Subcutaneous abdominal adipose tissue (tissue), 5 donors: ENCODE measurements around the gene PLAAT3.

Experiments
- H3K27ac ChIP-seq: one replicate; pipeline ENCODE4 v1.7.0; 2013; ENCODE audit warnings: low read depth, mild to moderate bottlenecking, inconsistent platforms, low read length, moderate library complexity
- H3K27me3 ChIP-seq, 5 donors: one replicate each; pipeline ENCODE4 v1.7.0; 2013; ENCODE audit warnings: low read length in 5 of 5, inconsistent platforms in 1 of 5; ENCODE audit not compliant: control insufficient read depth in 5 of 5, insufficient read depth in 4 of 5
- H3K36me3 ChIP-seq, 5 donors: one replicate each; pipeline ENCODE4 v1.7.0; 2013; ENCODE audit warnings: low read length in 5 of 5; ENCODE audit not compliant: control insufficient read depth in 5 of 5, insufficient read depth in 5 of 5
- H3K4me1 ChIP-seq, 5 donors: one replicate each; pipeline ENCODE4 v1.7.0; 2013; ENCODE audit warnings: low read length in 5 of 5, mild to moderate bottlenecking in 3 of 5, moderate library complexity in 1 of 5; ENCODE audit not compliant: control insufficient read depth in 5 of 5, insufficient read depth in 5 of 5
- H3K4me3 ChIP-seq, 5 donors: one replicate each; pipeline ENCODE4 v1.7.0; 2013; ENCODE audit warnings: low read length in 5 of 5, low read depth in 1 of 5
- H3K9ac ChIP-seq, 5 donors: one replicate each; pipeline ENCODE4 v1.7.0; 2013; ENCODE audit warnings: low read length in 5 of 5, mild to moderate bottlenecking in 4 of 5, moderate library complexity in 3 of 5
- H3K9me3 ChIP-seq, 5 donors: one replicate each; pipeline ENCODE4 v1.7.0; 2013; ENCODE audit warnings: low read length in 5 of 5; ENCODE audit not compliant: control insufficient read depth in 5 of 5
- donor health status: healthy.
- donor health status: healthy.
- donor health status: healthy.
- donor health status: healthy.
- donor health status: healthy.

Gene PLAAT3

DNA sequence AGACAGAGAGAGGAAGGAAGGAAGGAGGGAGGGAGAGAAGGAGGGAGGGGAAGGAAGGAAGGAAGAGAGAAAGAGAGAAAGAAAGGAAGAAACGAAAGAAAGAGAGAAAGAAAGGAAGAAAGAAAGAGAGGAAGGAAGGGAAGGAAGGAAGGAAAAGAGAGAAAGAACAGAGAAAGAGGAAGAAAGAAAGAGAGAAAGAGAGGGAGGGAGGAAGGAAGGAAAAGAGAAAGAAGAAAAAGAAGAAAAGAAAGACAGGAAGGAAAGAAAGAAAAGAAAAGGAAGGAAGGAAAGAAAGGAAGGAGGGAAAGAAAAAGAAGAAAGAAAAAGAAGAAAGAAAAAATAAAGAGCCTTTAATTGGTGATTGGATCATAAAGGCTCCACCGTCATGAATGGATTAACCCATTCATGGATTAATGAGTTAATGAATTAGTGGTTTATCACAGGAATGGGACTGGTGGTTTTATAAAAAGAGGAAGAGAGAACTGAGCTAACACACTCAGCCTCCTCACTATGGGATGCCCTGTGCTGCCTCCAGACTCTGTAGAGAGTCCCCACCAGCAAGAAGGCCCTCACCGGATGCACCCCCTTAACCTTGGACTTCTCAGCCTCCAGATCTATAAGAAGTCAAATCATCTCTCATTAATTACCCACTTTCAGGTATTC is 42.1 kb downstream of the PLAAT3 start:
- peaks cover 4 to 25% (median 7%) of the 10 kb centered on the region in 5 donors for H3K36me3 ChIP-seq
- H3K27me3 ChIP-seq: no peaks in the 10 kb centered on the region
- no peaks in the 10 kb centered on the region for H3K9me3 ChIP-seq
- peaks cover 11 to 45% (median 36%) of the 10 kb centered on the region in 5 donors for H3K4me1 ChIP-seq
- peak overlapping the region; percentile 49 for H3K27ac ChIP-seq
- H3K9ac ChIP-seq: no peak overlapping the region
- no peak overlapping the region for H3K4me3 ChIP-seq

DNA sequence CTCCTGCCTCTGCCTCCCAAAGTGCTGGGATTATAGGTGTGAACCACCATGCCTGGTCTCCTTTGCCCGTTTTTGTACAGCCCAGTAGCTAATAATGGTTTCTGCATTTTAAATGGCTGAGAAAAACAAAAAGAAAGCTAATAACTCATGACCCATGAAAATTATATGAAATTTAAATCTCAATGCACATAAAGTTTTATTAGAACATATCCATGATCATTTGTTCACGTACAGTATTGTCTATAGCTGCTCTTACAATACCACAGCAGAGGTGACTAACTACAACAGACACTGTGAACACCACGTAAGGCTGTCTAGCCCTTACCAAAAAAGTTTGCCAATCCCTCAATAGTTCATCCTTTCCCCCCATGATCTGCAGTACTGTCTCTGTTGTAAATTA is 44.7 kb downstream of the PLAAT3 start:
- Histone ChIP-seq H3K4me3 (no peak overlapping the region), H3K27ac (no peak overlapping the region), H3K36me3 (peaks cover 4 to 11% (median 7%) of the 10 kb centered on the region in 5 donors), H3K9ac (no peak overlapping the region), H3K27me3 (no peaks in the 10 kb centered on the region), H3K9me3 (no peaks in the 10 kb centered on the region), H3K4me1 (peaks cover 7 to 30% (median 23%) of the 10 kb centered on the region in 5 donors)

- H3K4me1 ChIP-seq: peaks cover 0 to 15% (median 12%) of the 10 kb centered on the region in 5 donors
- no peaks in the 10 kb centered on the region for H3K9me3 ChIP-seq
- no peak overlapping the region for H3K9ac ChIP-seq
- no peak overlapping the region for H3K4me3 ChIP-seq
- H3K27me3 ChIP-seq: no peaks in the 10 kb centered on the region
- H3K36me3 ChIP-seq: no peaks in the 10 kb centered on the region
- peak overlapping the region; percentile 45 for H3K27ac ChIP-seq
These were observed 47.0 kb downstream of the PLAAT3 start for GRCh38 chr11:63567044-63567840.

DNA sequence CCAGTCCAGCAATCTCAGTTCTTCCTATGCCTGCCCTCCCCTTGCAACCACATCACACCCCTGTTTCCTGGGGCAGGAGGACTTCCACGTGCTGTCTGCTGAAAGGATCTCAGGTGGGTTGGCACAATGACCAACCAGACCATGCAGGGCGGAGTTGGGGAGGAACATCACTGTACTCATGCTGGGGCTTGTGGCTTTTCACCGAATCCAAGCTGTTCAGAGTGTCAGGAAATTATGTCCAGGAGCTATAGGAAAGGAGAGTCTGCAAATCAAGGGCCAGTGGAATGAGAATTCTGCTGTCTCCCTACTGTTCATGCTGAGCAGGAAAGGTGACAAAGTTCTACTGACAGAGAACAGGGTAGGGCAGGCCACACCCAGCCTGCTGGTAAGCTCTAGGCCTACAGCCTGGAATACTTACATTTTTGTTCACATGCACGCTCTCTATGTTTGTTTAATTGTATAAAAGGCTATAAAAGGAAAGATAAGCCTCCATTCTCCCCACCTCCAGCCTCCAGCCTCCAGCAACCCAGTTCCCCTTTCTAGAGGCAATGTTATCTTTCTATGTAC is 49.4 kb downstream of the PLAAT3 start:
- no peaks in the 10 kb centered on the region for H3K27me3 ChIP-seq
- H3K27ac ChIP-seq: no peak overlapping the region
- H3K9ac ChIP-seq: no peak overlapping the region
- H3K9me3 ChIP-seq: no peaks in the 10 kb centered on the region
- H3K4me1 ChIP-seq: peaks cover 0 to 33% (median 27%) of the 10 kb centered on the region in 5 donors
- H3K4me3 ChIP-seq: no peak overlapping the region
- H3K36me3 ChIP-seq: no peaks in the 10 kb centered on the region

DNA sequence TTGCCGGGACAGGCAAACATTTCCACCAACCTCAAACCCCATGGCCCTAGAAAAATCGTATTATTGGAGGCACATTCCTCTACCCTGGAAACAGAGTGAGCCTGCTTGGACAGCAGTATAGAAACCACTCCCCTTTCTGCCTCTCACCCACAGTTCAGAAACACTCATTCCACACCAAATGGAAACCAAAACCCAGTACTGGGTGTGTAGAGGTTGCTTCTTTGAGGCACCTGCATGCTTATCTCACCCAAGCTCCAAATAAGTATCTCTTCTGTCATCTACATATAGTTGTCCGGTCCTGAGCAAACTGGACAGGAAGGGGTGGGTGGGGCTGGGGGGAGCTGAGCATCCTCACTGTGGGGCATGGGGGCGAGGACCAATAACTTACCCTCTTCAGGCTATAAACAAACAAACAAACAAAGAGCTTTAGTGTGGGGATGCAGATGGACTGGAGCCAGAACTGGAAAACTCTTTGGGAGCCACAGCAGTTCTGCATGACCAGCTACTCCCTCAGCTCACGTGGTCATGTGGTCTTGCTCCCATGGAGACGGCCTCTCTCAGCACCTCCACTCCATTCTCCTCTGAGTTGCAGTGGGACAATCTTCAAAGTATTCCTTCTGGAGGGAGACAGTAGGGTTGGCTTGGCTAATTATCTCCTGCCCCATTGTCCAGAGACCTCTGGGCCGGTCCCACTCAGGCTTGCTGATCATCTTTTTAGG is 50.0 kb downstream of the PLAAT3 start:
- no peak overlapping the region for H3K4me3 ChIP-seq
- no peak overlapping the region for H3K27ac ChIP-seq
- H3K4me1 ChIP-seq: peaks cover 0 to 37% (median 27%) of the 10 kb centered on the region in 5 donors
- no peaks in the 10 kb centered on the region for H3K36me3 ChIP-seq
- H3K27me3 ChIP-seq: no peaks in the 10 kb centered on the region
- H3K9me3 ChIP-seq: no peaks in the 10 kb centered on the region
- no peak overlapping the region for H3K9ac ChIP-seq

- no peak within 1 kb of the TSS for H3K27ac ChIP-seq
- H3K27me3 ChIP-seq: no peaks in the 10 kb centered on the region
- H3K9me3 ChIP-seq: no peaks in the 10 kb centered on the region
- no peaks in the 10 kb centered on the region for H3K36me3 ChIP-seq
- H3K4me1 ChIP-seq: peaks cover 0 to 37% (median 27%) of the 10 kb centered on the region in 5 donors
- no peak within 1 kb of the TSS for H3K9ac ChIP-seq
- H3K4me3 ChIP-seq: no peak within 1 kb of the TSS
These were observed 50.8 kb downstream of the PLAAT3 start, which contains the start of gene PLAAT2 for GRCh38 chr11:63563201-63564055. PLAAT2 (minus strand) TSS chr11:63563379; CDS start chr11:63563324, 55 bp downstream.

DNA sequence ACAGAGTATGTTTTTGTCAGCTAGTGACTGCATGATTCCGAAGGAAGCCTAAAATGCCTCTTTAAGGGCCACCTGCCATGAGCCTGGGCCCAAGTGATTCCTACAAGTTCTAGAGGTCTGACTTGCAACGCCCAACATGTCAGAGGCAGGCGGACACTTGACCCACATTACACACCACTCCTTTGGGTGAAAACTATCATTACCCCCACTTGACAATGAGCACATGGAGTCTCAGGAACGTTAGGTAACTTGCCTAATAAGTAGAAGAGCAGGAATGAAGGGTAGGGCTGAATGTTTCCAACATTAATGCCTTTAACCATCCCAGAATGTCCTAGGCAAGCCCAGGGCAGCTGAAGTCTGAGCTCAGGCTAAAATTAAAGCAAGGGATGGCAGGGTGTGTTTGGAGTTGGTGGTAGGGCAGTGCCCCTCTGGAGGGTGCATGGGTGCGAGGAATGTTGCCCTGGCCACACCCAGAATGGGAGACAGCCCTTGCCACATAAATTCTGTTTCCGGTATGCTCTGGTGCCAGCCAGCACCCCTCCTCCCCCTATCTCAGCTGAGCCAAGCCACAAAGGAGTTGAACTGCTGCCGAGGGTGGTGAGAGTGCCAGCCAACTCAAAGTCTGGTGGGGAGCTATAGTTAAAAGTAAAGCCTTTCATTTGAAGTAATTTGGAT is 53.6 kb downstream of the PLAAT3 start:
- H3K27me3 ChIP-seq: no peaks in the 10 kb centered on the region
- H3K27ac ChIP-seq: peak overlapping the region; percentile 83
- peaks cover 0 to 29% (median 17%) of the 10 kb centered on the region in 5 donors for H3K4me1 ChIP-seq
- H3K4me3 ChIP-seq: peak overlapping the region in 1 of 5 donors; percentile 29
- H3K9me3 ChIP-seq: no peaks in the 10 kb centered on the region
- no peaks in the 10 kb centered on the region for H3K36me3 ChIP-seq
- peak overlapping the region in 1 of 5 donors; percentile 11 for H3K9ac ChIP-seq

DNA sequence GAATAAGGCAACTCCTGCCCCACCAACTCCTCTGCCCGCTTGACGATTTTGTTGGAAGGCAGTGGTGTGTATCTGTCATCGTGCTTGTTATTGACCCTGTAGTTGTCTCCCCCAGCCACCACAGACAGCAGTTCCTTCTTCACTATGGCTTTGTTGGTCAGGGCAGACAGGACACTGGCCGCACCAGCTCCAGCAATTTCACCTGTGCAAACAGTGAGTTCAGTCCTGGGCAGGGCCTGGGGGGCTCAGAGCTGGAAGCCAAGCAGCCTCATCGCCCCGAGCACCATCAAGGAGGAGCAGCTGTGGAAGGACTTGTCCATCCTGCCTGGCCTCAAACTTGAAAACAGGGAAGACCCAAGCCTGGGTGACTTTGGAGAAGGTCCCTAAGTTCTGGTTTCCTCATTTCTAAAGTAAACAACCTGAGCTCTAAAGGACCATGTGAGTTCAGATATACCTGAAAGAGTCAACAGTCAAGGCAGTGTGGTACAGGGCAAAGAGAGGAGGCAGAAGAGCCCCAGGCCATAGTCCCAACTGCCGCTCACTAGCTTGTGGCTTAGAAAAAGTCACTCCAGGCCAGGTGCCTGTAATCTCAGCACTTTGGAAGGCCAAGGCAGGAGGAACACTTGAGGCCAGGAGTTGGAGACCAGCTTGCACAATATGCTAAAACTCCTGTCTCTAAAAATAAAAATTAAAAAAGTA is 55.6 kb downstream of the PLAAT3 start:
- Histone ChIP-seq H3K27me3 (no peaks in the 10 kb centered on the region), H3K27ac (no peak overlapping the region)

More for the DNA sequence above, 55.6 kb downstream of the PLAAT3 start:
- H3K4me1 ChIP-seq: peaks cover 0 to 42% (median 25%) of the 10 kb centered on the region in 5 donors
- no peaks in the 10 kb centered on the region for H3K9me3 ChIP-seq
- H3K36me3 ChIP-seq: no peaks in the 10 kb centered on the region
- H3K4me3 ChIP-seq: no peak overlapping the region
- H3K9ac ChIP-seq: no peak overlapping the region
